CD4-positive, alpha-beta T cell treated with Interferon gamma for 1 hour (primary cell): ENCODE data around the gene CDKL5.
"Not testable (repeated sequence)": the region's sequence is repeated elsewhere in the genome, so short reads cannot be mapped to it uniquely, and the experiment has no call there.

Experiments used
- DNase-seq: peaks from one replicate; pipeline ENCODE4 v3.0.0-alpha.2; 2020

Gene CDKL5

GRCh38 chrX:18425199-18426003 lies at the start of gene CDKL5:
CDKL5 (plus strand) TSS chrX:18425608; CDS start chrX:18507097, 81,489 bp downstream.
- peak; percentile 97 for DNase-seq

GRCh38 chrX:18377796-18378195 lies 47.6 kb upstream of the CDKL5 start:
- no peak for DNase-seq

- no peak for DNase-seq
These were observed 35.4 kb upstream of the CDKL5 start for GRCh38 chrX:18389966-18390365.

DNA sequence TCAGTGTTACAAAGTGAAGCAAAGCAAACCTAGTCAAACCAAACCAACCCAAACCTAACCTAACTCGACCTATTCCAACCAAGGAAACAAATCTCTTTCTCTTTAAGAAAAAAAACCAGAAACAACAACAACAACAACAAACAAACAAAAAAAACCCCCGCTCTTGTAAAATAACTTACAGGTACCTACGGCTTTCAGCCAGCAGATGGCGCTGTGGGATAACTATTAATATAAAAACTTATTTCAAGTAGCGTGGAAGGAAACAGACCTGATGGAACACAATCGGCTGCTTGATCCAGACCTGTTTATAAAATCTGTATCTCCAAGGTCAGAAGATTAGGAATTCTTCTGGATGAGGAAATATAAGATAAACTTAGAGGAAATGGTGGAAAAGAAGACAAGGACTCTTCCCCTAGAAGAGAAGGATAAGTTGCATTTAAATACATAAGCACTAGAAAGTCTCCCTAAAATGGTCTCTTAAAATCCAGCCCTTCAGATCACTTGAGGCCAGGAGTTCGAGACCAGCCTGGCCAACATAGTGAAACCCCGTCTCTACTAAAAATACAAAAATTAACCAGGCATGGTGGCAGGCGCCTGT lies 34.4 kb upstream of the CDKL5 start:
- peak; percentile 35 for DNase-seq

DNA sequence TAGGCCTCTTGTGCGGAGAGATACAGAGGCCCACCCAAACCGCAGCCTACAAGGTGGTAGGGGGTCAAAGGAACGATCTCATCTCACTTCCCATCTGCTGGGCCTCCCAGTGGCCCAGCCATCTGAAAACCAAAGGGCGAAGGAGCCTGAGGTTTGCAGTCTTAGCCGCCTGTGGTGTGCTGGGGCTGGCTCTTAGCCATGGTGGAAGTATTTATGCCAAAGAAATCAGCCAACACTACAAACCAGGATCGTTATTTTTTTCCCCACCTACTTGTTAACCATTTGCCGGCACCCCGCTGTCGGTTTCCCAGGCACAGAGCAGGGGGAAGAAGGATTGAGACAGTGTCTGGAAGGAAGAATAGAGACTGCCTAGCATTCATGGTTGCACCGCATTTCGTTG lies 30.9 kb upstream of the CDKL5 start:
- DNase-seq: no peak

- no peak for DNase-seq
These were observed 23.6 kb upstream of the CDKL5 start for GRCh38 chrX:18401848-18402213.

DNA sequence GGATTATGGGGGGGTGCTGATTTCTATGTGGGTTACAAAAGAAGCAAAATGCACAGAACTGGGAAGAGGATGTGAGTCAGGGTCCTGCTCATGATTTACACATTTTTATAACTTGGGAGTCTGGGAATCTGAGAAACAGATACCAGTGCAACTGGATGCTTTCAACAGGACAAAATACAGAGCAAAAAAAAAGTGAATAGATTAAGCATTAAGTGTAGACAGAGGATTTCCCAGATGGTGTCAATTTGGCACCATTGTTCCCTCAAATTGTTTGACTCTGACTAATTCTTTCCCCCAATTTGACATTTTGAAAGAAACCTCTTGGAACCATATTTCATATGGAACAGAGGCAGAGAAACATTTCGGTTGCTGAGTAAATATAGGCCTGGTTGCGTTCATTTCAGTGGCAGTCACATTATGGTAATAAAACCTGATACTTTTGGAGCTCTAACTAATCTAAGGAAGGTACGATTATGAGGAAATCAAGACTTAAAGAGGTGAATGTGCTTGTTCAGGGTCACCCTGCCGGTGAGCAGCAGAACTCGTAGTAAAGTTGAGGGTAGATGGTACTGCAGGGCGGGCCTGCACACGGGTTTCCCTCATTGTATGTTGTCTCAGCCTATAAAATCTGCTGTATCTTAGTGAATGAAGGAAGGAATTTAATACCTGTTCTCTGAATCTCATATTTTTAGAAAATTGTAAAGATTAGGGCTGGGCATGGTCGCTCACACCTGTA lies 18.7 kb upstream of the CDKL5 start:
- DNase-seq: no peak

GRCh38 chrX:18410038-18410437 lies 15.4 kb upstream of the CDKL5 start:
- DNase-seq: no peak

DNA sequence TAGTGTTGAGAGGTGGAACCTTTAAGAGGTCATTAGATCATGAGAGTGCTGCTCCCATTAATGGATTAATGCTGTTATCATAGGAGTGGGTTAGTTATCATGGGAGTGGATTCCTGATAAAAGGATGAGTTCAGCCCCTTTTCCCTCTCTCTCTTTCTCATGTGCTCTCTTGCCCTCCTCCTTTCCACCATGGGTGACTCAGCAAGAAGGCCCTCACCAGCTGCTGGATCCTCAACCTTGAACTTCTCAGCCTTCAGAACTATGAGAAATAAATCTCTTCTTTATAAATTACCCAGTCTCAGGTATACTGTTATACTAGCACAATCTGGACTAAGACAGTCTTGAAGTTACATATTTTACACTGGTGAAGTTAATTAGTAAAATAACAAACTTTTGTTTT lies 10.0 kb upstream of the CDKL5 start:
- no peak for DNase-seq

GRCh38 chrX:18422325-18422724 lies 3.1 kb upstream of the CDKL5 start:
- DNase-seq: no peak

- DNase-seq: no peak
These were observed 2.5 kb upstream of the CDKL5 start for GRCh38 chrX:18422886-18423285.

- DNase-seq: peak; percentile 12
These were observed 768 bp upstream of the CDKL5 start for GRCh38 chrX:18424482-18425198.

DNA sequence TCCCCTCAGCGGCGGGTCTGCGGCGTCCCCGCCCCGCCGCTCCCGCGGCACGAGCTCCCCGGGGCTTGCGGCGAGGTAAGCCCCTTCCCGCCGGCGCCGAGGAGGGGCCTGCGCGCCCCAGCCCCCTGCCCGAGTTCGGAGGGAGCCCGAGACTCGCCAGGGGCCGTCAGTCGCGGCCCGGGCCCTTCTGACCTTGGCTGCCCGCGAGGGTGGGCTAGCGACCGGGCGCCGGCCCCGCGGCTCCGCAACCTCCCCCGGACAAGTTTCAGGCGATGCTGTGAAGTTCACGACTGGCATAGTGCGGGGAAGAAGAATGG lies 554 bp downstream of the CDKL5 start:
- DNase-seq: no peak

- DNase-seq: no peak
These were observed 2.6 kb downstream of the CDKL5 start for GRCh38 chrX:18428006-18428405.

GRCh38 chrX:18433288-18433687 lies 7.9 kb downstream of the CDKL5 start:
- DNase-seq: not testable (repeated sequence)

DNA sequence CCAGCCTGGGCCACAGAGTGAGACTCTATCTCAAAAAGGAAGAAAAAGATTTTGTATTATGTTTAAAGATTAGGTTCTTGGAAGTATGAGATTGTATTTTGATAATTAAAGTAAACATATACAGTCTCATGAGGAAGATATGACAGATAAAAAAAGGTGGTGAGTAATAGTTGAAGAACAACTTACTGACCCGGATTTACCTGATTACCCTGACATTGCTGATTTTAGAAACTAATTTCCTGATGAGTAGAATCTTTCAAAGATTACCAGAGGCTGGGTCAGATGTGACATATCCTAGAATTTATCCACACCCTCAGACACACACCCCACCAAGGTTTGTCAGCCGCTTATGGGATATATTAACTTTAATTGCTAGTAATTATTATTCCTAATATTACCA lies 9.5 kb downstream of the CDKL5 start:
- DNase-seq: no peak

- no peak for DNase-seq
These were observed 10.6 kb downstream of the CDKL5 start for GRCh38 chrX:18436017-18436416.

DNA sequence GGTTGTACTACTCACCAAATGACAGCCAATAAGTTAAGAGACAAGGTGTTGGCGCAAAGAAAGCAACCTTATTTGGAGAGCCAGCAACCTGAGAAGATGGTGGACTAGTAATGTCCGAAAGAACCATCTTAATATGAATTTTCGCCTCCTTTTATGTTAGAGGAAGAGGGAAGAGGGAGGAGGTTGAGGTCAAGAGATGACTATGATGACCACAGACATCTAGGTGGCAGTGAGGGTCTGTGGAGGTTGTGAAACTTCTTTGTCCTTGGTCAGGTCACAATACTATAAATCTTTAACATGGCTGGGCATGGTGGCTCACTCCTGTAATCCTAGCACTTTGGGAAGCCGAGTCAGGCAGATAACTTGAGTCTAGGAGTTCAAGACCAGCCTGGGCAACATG lies 15.4 kb downstream of the CDKL5 start:
- no peak for DNase-seq

DNA sequence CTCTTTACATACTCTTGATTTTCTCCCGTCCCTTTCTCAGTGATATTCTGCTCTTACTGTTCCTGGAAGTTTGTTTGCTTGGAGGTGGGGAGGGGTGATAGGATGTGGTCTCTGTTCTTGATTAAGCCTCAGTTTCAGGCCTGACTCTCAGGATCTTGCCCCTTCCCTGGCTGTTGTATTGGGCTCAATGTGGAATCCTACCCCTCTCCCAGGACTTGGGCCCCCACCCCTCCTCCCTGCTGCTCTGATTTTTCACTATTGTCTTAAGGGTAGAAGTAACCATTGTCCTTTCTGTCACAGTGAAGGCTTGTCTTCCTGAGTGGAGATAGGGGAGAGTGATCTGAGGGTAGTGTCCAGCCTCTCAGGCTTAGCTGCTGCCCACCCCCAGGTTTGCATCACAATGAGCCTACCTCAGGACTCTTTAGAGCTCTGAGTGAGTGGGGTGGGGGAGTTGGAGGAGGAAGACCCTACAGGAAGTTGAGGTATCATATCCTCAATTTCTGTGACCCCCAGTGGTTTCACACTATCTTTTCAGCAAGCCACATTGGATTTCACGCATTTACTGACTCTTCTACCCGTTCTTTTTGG lies 16.5 kb downstream of the CDKL5 start:
- no peak for DNase-seq

DNA sequence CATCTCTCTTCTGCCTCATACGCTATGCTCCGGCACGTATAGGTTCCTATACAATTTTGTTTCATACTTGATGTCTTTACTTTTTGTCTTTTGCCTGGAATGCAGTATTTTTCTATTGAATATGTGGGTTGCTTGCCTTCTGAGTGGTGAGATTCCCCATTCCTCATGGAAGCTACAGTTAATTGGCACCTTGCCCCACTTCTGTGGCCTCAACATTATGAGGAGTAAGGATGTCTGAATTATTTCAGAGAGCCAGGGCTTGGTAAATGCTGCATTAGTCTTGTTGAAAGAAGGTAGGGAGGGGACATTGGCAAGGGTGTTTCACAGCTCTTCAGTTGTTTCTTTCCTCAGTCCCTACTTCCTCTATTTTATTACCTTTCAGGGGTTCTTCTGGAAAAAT lies 23.0 kb downstream of the CDKL5 start:
- no peak for DNase-seq

- no peak for DNase-seq
These were observed 23.8 kb downstream of the CDKL5 start for GRCh38 chrX:18449236-18449635.

DNA sequence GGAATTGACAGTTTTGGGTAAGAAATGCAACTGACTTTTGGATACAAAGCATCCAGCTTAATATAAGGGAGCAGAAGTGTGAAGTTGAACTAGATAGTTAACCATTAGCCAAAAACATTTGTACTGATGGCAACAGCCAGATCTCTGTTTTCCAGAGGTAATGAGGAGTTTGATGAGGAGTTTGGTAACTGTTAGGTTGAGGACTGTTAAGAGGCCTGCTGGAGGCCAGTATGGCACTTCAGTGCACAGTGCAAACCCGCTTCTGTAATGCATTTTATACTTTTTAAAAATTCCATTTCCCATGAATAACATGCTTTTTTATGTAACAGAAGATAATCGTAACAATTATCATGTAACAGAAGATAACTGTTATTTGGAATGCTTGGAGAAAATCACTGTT lies 30.0 kb downstream of the CDKL5 start:
- DNase-seq: no peak

DNA sequence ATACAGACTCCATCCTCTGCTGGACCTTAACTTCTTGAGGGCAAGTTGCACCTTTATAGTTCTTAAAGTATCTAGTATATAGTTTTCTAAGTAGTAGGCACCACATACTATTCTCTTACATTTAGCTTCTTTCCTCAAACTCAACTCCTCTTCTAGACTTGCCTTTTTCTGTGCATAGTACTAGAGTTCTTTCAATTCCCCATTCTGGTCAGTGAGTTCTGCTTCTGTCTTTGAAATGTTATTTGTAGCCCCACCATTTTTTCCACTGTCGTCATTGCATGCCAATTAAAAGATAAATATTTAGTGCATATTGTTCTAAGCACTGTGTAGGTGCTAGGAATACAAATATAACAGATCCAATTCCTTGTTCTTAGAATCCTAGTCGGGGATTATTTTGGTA lies 31.6 kb downstream of the CDKL5 start:
- no peak for DNase-seq
